GM20000 (cell line): Measurements from ENCODE around the gene PDE6G.
A peak's percentile ranks its signal among the peaks of the same experiment; 100 is the strongest.

Experiments used
- DNase-seq: peaks from one replicate; pipeline ENCODE4 v3.0.0; 2012; ENCODE audit warnings: low spot score
- CTCF ChIP-seq: IDR thresholded peaks from 2 replicates; pipeline ENCODE4 v1.5.1; 2012; ENCODE audit warnings: mild to moderate bottlenecking, control low read depth; ENCODE audit errors: extremely low read depth, missing control alignments

PDE6G gene

GRCh38 chr17:81659038-81659437 is 2.7 kb upstream of the PDE6G start:
- no peak for DNase-seq
- no peak for TF ChIP-seq CTCF

DNA sequence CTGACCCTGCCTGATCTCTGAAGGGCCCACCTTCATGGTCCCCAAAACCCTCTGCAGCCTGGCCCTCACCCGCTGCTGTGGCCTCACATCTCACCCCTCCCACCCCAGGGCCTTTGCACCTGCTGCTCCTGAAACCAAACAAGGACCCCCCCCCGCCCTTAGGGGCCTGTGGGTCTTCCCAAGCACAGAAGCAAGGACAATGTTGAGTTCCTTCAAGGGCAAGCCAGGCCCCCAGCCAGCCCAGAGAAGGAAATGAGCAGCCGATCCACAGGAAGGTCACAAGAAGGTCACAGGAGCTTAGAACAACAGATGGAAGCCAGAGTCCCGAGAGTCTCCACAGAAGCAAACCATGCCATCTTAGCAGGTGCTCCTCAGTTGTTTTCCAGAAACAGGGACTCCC is 493 bp upstream of the PDE6G start:
- no peak for DNase-seq
- TF ChIP-seq CTCF = no peak

- no peak for DNase-seq
- TF ChIP-seq CTCF = no peak
These were observed 794 bp downstream of the PDE6G start for GRCh38 chr17:81655378-81656117.

DNA sequence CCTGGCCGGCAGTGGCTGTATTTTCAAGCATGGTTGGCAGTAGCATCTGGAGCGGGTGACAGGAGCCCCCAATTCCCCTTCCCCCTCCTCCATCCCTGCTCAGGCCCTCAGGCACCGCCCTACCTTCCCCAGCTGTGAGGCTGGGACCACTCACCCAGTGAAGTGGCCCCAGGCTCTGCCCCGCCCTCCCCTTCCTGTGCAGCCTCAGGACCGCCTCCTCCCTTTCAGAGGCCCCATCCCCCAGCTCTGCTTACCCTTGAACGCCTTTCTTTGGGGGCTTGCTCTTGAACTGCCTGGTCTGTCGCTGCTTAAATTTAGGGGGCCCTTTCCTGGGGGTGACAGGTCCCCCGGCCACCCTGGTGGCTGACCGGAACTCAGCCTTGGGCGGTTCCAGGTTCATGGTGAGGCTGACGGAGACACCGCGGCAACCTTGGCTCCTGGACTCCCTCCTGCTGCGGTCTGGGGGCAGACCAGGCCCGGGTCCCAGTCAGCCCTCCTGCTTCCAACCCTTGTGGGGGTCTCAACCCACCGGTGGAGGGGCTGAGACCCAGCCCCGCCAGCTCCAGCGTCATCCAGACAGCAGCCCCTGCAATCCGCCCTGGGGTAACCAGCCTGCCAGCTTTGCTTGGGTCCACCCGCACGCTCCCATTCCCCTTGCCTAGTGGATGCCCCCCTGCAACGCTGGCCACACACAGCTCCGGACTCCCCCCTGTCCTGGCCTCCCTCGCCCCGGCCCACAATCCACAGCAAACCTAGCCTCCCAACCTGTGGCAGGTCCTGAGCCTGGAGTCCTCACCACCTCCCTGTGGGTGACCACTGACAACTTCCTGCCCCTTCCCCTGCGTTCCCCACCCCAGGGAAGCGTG is 3.2 kb downstream of the PDE6G start:
- TF ChIP-seq CTCF = no peak
- peak; percentile 78 for DNase-seq

GRCh38 chr17:81651692-81652091 is 4.7 kb downstream of the PDE6G start:
- no peak for DNase-seq
- no peak for TF ChIP-seq CTCF

GRCh38 chr17:81650951-81651350 is 5.4 kb downstream of the PDE6G start:
- DNase-seq = no peak
- no peak for TF ChIP-seq CTCF

DNA sequence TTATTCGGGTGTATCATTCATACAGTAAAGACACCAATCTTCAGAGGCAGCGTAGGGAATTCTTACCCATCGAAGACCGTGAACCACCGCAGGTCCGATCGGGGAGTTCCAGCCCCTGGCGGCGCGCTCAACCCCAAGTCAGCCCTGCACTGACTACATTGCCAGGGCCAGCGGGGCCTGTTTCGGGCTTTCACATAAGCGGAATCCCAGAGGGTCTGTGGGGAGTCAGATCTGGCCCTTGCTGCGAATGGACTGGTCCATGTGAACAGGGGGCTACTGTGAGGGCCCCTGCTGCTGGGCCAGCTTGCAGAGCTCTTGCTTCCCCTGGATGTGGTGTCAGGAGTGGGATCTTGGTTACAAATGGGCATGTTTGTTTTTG is 7.6 kb downstream of the PDE6G start:
- TF ChIP-seq CTCF = no peak

More for the DNA sequence above, 7.6 kb downstream of the PDE6G start:
- DNase-seq = peak; percentile 6
